Measurements from ENCODE around the gene EIF1AD. TPM values are rescaled to one million over a fixed set of nuclear protein-coding genes. Genes with fewer than 3 reads are reported as not detected.
A peak's percentile ranks its signal among the peaks of the same experiment; 100 is the strongest.

Gene EIF1AD
- total and polyA plus RNA-seq, 9 of the 15 experiments (the other 6 are each of a cell fraction or from before 2014, with no cell fraction given), result 50.1 to 98.8 (median 58.7) TPM

GRCh38 chr11:65988791-65989592, 13.0 kb downstream of the EIF1AD start (continued):
- TF ChIP-seq ZBTB49 (CRISPR knock-in tag; IDR thresholded peaks at IDR 0.05; ENCODE audit: borderline replicate concordance), result no peak
- TF ChIP-seq RBM15 (IDR thresholded peaks at IDR 0.05; ENCODE audit: insufficient read depth, low read length), result no peak
- no peak for TF ChIP-seq ELF4 (CRISPR knock-in tag; IDR thresholded peaks at IDR 0.05)
- TF ChIP-seq SAFB2 (IDR thresholded peaks at IDR 0.05; ENCODE audit: borderline replicate concordance, low read depth, low read length, severe bottlenecking), result no peak
- no peak for TF ChIP-seq ZFP1 (CRISPR knock-in tag; IDR thresholded peaks at IDR 0.05)
- TF ChIP-seq ZNF263 (CRISPR knock-in tag; IDR thresholded peaks at IDR 0.05; ENCODE audit: borderline replicate concordance), result peak; percentile 48; the same call in 1 of the 2 replicates
- 0 out of 2 replicates have a peak, but pooled peaks have one; percentile 33 for TF ChIP-seq ZNF592 (IDR thresholded peaks at IDR 0.05)
- no peak for TF ChIP-seq CBFB (CRISPR knock-in tag; IDR thresholded peaks at IDR 0.05)
- TF ChIP-seq KDM4B (IDR thresholded peaks at IDR 0.05; ENCODE audit: borderline replicate concordance in 2 of 2, low read depth in 1 of 2), result no peak
- TF ChIP-seq TSC22D4 (tag; IDR thresholded peaks at IDR 0.05), result no peak
- no peak; the same call in 1 of the 2 replicates for TF ChIP-seq BHLHE40 (IDR thresholded peaks at IDR 0.05; ENCODE audit: low read length)
- TF ChIP-seq ILK (tag; IDR thresholded peaks at IDR 0.05; ENCODE audit: borderline replicate concordance, low read depth), result no peak
- TF ChIP-seq RERE (CRISPR knock-in tag; IDR thresholded peaks at IDR 0.05; ENCODE audit: borderline replicate concordance), result no peak

All from K562 (cell line).